Activated CD4-positive, alpha-beta T cell treated with anti-CD3 and anti-CD28 coated beads for 24 hours (primary cell): ENCODE measurements around the gene NOTCH4.
A peak's percentile ranks its signal among the peaks of the same experiment; 100 is the strongest.

Experiments
- DNase-seq, 2 donors: peaks; one replicate each; pipeline ENCODE4 v3.0.0-alpha.2; 2020; ENCODE audit warnings: low read depth in 2 of 2

Gene NOTCH4

GRCh38 chr6:32181148-32181702 lies 42.6 kb downstream of the NOTCH4 start:
- DNase-seq = no peak

GRCh38 chr6:32179766-32180405 lies 44.0 kb downstream of the NOTCH4 start:
- DNase-seq = no peak

GRCh38 chr6:32178547-32179440 lies 45.1 kb downstream of the NOTCH4 start:
- DNase-seq = no peak

GRCh38 chr6:32177788-32178546 lies 45.9 kb downstream of the NOTCH4 start, which contains the start of gene RNF5:
Gene RNF5 (plus strand): TSS chr6:32178405. CDS start chr6:32178512, 107 bp downstream.
- peak; percentile 83 to 85 for DNase-seq

GRCh38 chr6:32177183-32177787 lies 46.6 kb downstream of the NOTCH4 start:
- no peak for DNase-seq

- no peak for DNase-seq
Measured at GRCh38 chr6:32176476-32177182, 47.2 kb downstream of the NOTCH4 start.

- DNase-seq = peak; percentile 96 to 98
Measured at GRCh38 chr6:32175711-32176475, 48.0 kb downstream of the NOTCH4 start, which contains the start of gene AGPAT1. Gene AGPAT1 (minus strand): TSS chr6:32176084. CDS start chr6:32171496, 4,588 bp downstream.

- no peak for DNase-seq
Measured at GRCh38 chr6:32175322-32175710, 48.6 kb downstream of the NOTCH4 start.

- DNase-seq = no peak
Measured at GRCh38 chr6:32174416-32174815, 49.5 kb downstream of the NOTCH4 start.

- DNase-seq = no peak
Measured at GRCh38 chr6:32173051-32173727, 50.7 kb downstream of the NOTCH4 start.

GRCh38 chr6:32171234-32171633 lies 52.6 kb downstream of the NOTCH4 start:
- no peak for DNase-seq

GRCh38 chr6:32170294-32170693 lies 53.6 kb downstream of the NOTCH4 start:
- DNase-seq = no peak

- DNase-seq = no peak
Measured at GRCh38 chr6:32168807-32169591, 54.9 kb downstream of the NOTCH4 start.

GRCh38 chr6:32168350-32168749 lies 55.5 kb downstream of the NOTCH4 start:
- DNase-seq = no peak

GRCh38 chr6:32167761-32168262 lies 56.1 kb downstream of the NOTCH4 start:
- no peak for DNase-seq

GRCh38 chr6:32167154-32167760 lies 56.6 kb downstream of the NOTCH4 start:
- DNase-seq = no peak

GRCh38 chr6:32166411-32167061 lies 57.3 kb downstream of the NOTCH4 start:
- no peak for DNase-seq
